ENCODE data around the gene EIF2AK2.
"Not testable (repeated sequence)": the region's sequence is repeated elsewhere in the genome, so short reads cannot be mapped to it uniquely, and the experiment has no call there.

DNA sequence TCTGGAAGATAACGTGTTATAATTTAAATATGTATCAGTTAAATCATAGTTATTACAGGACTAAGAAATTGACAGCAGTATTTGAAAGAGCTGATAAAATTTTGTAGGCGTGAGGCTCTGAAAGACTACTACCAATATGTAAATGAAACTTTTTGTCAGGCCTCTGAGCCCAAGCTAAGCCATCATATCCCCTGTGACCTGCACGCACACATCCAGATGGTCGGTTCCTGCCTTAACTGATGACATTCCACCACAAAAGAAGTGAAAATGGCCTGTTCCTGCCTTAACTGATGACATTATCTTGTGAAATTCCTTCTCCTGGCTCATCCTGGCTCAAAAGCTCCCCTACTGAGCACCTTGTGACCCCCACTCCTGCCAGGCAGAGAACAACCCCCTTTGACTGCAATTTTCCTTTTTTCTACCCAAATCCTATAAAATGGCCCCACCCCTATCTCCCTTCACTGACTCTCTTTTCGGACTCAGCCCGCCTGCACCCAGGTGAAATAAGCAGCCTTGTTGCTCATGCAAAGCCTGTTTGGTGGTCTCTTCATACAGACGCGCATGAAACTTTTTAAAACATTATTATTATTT lies 48.4 kb upstream of the EIF2AK2 start:
- not testable (repeated sequence) for TF ChIP-seq POLR2A (IDR thresholded peaks at IDR 0.05)
- TF ChIP-seq, protein P1, sequence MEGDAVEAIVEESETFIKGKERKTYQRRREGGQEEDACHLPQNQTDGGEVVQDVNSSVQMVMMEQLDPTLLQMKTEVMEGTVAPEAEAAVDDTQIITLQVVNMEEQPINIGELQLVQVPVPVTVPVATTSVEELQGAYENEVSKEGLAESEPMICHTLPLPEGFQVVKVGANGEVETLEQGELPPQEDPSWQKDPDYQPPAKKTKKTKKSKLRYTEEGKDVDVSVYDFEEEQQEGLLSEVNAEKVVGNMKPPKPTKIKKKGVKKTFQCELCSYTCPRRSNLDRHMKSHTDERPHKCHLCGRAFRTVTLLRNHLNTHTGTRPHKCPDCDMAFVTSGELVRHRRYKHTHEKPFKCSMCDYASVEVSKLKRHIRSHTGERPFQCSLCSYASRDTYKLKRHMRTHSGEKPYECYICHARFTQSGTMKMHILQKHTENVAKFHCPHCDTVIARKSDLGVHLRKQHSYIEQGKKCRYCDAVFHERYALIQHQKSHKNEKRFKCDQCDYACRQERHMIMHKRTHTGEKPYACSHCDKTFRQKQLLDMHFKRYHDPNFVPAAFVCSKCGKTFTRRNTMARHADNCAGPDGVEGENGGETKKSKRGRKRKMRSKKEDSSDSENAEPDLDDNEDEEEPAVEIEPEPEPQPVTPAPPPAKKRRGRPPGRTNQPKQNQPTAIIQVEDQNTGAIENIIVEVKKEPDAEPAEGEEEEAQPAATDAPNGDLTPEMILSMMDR (IDR thresholded peaks at IDR 0.05), result not testable (repeated sequence)
